ENCODE data around the gene DPH1. TPM values are rescaled to one million over a fixed set of nuclear protein-coding genes. Genes with fewer than 3 reads are reported as not detected.

DPH1 gene
- total RNA-seq, 1 donor from 2014 or later: 35.1 TPM

- Mint-ChIP-seq H3K36me3 (ENCODE audit: low read depth) (no peaks in the 10 kb centered on the region), H3K9me3 (no peaks in the 10 kb centered on the region), H3K27me3 (ENCODE audit: low read depth) (no peaks in the 10 kb centered on the region), H3K4me1 (peaks cover 31% of the 10 kb centered on the region), H3K27ac (ENCODE audit: unreplicated experiment) (no peak overlapping the region), H3K4me3 (no peak overlapping the region)
- TF ChIP-seq CTCF (conservative IDR thresholded peaks at IDR 0.05): no peak
- DNase-seq (ENCODE audit: low read depth, low spot score): no peak
These were observed 40.5 kb downstream of the DPH1 start for GRCh38 chr17:2070241-2071023.

GRCh38 chr17:2071024-2071385, 41.1 kb downstream of the DPH1 start:
- TF ChIP-seq CTCF (conservative IDR thresholded peaks at IDR 0.05): no peak
- Mint-ChIP-seq H3K9me3 (no peaks in the 10 kb centered on the region), H3K4me3 (no peak overlapping the region), H3K27ac (ENCODE audit: unreplicated experiment) (no peak overlapping the region), H3K4me1 (peaks cover 33% of the 10 kb centered on the region), H3K36me3 (ENCODE audit: low read depth) (no peaks in the 10 kb centered on the region), H3K27me3 (ENCODE audit: low read depth) (no peaks in the 10 kb centered on the region)
- DNase-seq (ENCODE audit: low read depth, low spot score): no peak

GRCh38 chr17:2071455-2072281, 41.7 kb downstream of the DPH1 start:
- H3K36me3 Mint-ChIP-seq (ENCODE audit: low read depth): peaks cover 3% of the 10 kb centered on the region
- no peak for TF ChIP-seq CTCF (conservative IDR thresholded peaks at IDR 0.05)
- H3K27ac Mint-ChIP-seq (ENCODE audit: unreplicated experiment): peak overlapping the region; percentile 78
- no peaks in the 10 kb centered on the region for H3K9me3 Mint-ChIP-seq
- no peak for DNase-seq (ENCODE audit: low read depth, low spot score)
- no peak overlapping the region for H3K4me3 Mint-ChIP-seq
- no peaks in the 10 kb centered on the region for H3K27me3 Mint-ChIP-seq (ENCODE audit: low read depth)
- peaks cover 31% of the 10 kb centered on the region for H3K4me1 Mint-ChIP-seq

- H3K4me1 Mint-ChIP-seq: peaks cover 17% of the 10 kb centered on the region
- peaks cover 21% of the 10 kb centered on the region for H3K36me3 Mint-ChIP-seq (ENCODE audit: low read depth)
- no peak overlapping the region for H3K4me3 Mint-ChIP-seq
- no peak for DNase-seq (ENCODE audit: low read depth, low spot score)
- H3K9me3 Mint-ChIP-seq: no peaks in the 10 kb centered on the region
- no peak for TF ChIP-seq CTCF (conservative IDR thresholded peaks at IDR 0.05)
- no peak overlapping the region for H3K27ac Mint-ChIP-seq (ENCODE audit: unreplicated experiment)
- H3K27me3 Mint-ChIP-seq (ENCODE audit: low read depth): no peaks in the 10 kb centered on the region
These were observed 45.0 kb downstream of the DPH1 start for GRCh38 chr17:2074919-2075318.

GRCh38 chr17:2075336-2076086, 45.6 kb downstream of the DPH1 start:
- Mint-ChIP-seq H3K4me3 (no peak overlapping the region), H3K27ac (ENCODE audit: unreplicated experiment) (peak overlapping the region; percentile 67), H3K9me3 (no peaks in the 10 kb centered on the region), H3K36me3 (ENCODE audit: low read depth) (peaks cover 21% of the 10 kb centered on the region), H3K27me3 (ENCODE audit: low read depth) (no peaks in the 10 kb centered on the region), H3K4me1 (peaks cover 14% of the 10 kb centered on the region)
- no peak for DNase-seq (ENCODE audit: low read depth, low spot score)
- TF ChIP-seq CTCF (conservative IDR thresholded peaks at IDR 0.05): no peak
